ENCODE results near the gene CYTL1.

CYTL1 gene

GRCh38 chr4:5054532-5054931 lies 35.3 kb upstream of the CYTL1 start:
- H3K27me3 ChIP-seq (ENCODE audit: insufficient read depth, low read depth): no peaks in the 10 kb centered on the region
- no peak overlapping the region for H3K27ac ChIP-seq
- H4K20me1 ChIP-seq (ENCODE audit: insufficient read depth): no peaks in the 10 kb centered on the region
- no peaks in the 10 kb centered on the region for H3K4me1 ChIP-seq (ENCODE audit: low read depth, poor library complexity, severe bottlenecking)
- no peak overlapping the region for H3K9ac ChIP-seq
- no peaks in the 10 kb centered on the region for H3K36me3 ChIP-seq (ENCODE audit: insufficient read depth)
- no peak for TF ChIP-seq CTCF (conservative IDR thresholded peaks at IDR 0.05; ENCODE audit: low read depth, low read length)
- H3K4me2 ChIP-seq: no peak overlapping the region
- H3K4me3 ChIP-seq (IDR thresholded peaks at IDR 0.05; ENCODE audit: insufficient read depth, low read depth, low read length): no peak overlapping the region
- H2AFZ ChIP-seq (ENCODE audit: low read depth): no peak overlapping the region
- H3K79me2 ChIP-seq (ENCODE audit: insufficient read depth, low read depth): no peaks in the 10 kb centered on the region

GRCh38 chr4:5052726-5053425 lies 33.6 kb upstream of the CYTL1 start:
- H3K4me3 ChIP-seq (IDR thresholded peaks at IDR 0.05; ENCODE audit: insufficient read depth, low read depth, low read length): no peak overlapping the region
- no peak overlapping the region for H3K4me2 ChIP-seq
- no peak for TF ChIP-seq CTCF (conservative IDR thresholded peaks at IDR 0.05; ENCODE audit: low read depth, low read length)
- H3K27ac ChIP-seq: no peak overlapping the region
- H3K36me3 ChIP-seq (ENCODE audit: insufficient read depth): no peaks in the 10 kb centered on the region
- H3K9ac ChIP-seq: no peak overlapping the region
- H2AFZ ChIP-seq (ENCODE audit: low read depth): no peak overlapping the region
- no peaks in the 10 kb centered on the region for H3K4me1 ChIP-seq (ENCODE audit: low read depth, poor library complexity, severe bottlenecking)
- H3K79me2 ChIP-seq (ENCODE audit: insufficient read depth, low read depth): no peaks in the 10 kb centered on the region
- H4K20me1 ChIP-seq (ENCODE audit: insufficient read depth): no peaks in the 10 kb centered on the region
- no peaks in the 10 kb centered on the region for H3K27me3 ChIP-seq (ENCODE audit: insufficient read depth, low read depth)

GRCh38 chr4:5052204-5052702 lies 33.0 kb upstream of the CYTL1 start:
- Histone ChIP-seq H4K20me1 (ENCODE audit: insufficient read depth) (no peaks in the 10 kb centered on the region), H3K4me1 (ENCODE audit: low read depth, poor library complexity, severe bottlenecking) (no peaks in the 10 kb centered on the region), H3K9ac (no peak overlapping the region), H2AFZ (ENCODE audit: low read depth) (no peak overlapping the region), H3K36me3 (ENCODE audit: insufficient read depth) (no peaks in the 10 kb centered on the region), H3K27ac (no peak overlapping the region), H3K27me3 (ENCODE audit: insufficient read depth, low read depth) (no peaks in the 10 kb centered on the region), H3K79me2 (ENCODE audit: insufficient read depth, low read depth) (no peaks in the 10 kb centered on the region), H3K4me2 (no peak overlapping the region), H3K4me3 (IDR thresholded peaks at IDR 0.05; ENCODE audit: insufficient read depth, low read depth, low read length) (no peak overlapping the region)
- no peak for TF ChIP-seq CTCF (conservative IDR thresholded peaks at IDR 0.05; ENCODE audit: low read depth, low read length)

- Histone ChIP-seq H2AFZ (ENCODE audit: low read depth) (peak within 1 kb of the TSS; percentile 71), H3K4me3 (IDR thresholded peaks at IDR 0.05; ENCODE audit: insufficient read depth, low read depth, low read length) (no peak within 1 kb of the TSS), H3K36me3 (ENCODE audit: insufficient read depth) (no peaks in the 10 kb centered on the region), H3K27ac (no peak within 1 kb of the TSS), H3K9ac (no peak within 1 kb of the TSS; the same call in 1 of the 2 replicates), H4K20me1 (ENCODE audit: insufficient read depth) (no peaks in the 10 kb centered on the region), H3K4me2 (peak within 1 kb of the TSS; percentile 54), H3K4me1 (ENCODE audit: low read depth, poor library complexity, severe bottlenecking) (no peaks in the 10 kb centered on the region), H3K79me2 (ENCODE audit: insufficient read depth, low read depth) (no peaks in the 10 kb centered on the region), H3K27me3 (ENCODE audit: insufficient read depth, low read depth) (no peaks in the 10 kb centered on the region)
- TF ChIP-seq CTCF (conservative IDR thresholded peaks at IDR 0.05; ENCODE audit: low read depth, low read length): no peak
Measured at GRCh38 chr4:5051278-5052203, 32.3 kb upstream of the CYTL1 start, which contains the start of gene STK32B. STK32B (plus strand) TSS chr4:5051480.
